HG02970 (cell line): ENCODE measurements around the gene MYOZ3.

Experiments used
- ATAC-seq: cut with Tn5 transposase; IDR thresholded peaks from one replicate; pipeline ENCODE4 v1.9.1; 2021; ENCODE audit warnings: mild to moderate bottlenecking, moderate library complexity, moderate number of reproducible peaks; ENCODE audit not compliant: unreplicated experiment, low FRiP score

MYOZ3 gene, protein sequence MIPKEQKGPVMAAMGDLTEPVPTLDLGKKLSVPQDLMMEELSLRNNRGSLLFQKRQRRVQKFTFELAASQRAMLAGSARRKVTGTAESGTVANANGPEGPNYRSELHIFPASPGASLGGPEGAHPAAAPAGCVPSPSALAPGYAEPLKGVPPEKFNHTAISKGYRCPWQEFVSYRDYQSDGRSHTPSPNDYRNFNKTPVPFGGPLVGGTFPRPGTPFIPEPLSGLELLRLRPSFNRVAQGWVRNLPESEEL

DNA sequence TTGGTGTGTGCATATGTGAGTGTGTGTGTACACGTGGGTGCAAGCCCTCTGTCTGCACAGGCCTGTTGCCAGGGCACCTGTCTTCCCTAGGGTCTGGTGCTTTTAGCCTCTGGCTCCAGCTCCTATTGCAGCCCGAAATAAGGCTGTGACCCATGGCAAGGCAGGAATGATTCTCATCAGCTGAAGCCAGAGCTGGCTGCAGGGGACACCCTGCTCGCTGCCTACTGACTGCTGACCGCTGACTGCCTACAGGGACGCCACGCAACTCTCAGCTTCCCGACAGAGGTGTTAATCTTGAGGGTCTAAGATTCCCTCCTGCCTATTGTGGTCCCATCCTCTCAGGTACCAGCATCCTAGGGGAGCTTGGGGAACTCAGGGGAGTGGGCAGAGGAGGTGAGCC lies at the start of gene MYOZ3:
Gene MYOZ3, plus strand, starts transcription at position 166 of the 400 bp plus-strand sequence. CDS start 1,691 bp downstream, outside the sequence.
- ATAC-seq: no peak

DNA sequence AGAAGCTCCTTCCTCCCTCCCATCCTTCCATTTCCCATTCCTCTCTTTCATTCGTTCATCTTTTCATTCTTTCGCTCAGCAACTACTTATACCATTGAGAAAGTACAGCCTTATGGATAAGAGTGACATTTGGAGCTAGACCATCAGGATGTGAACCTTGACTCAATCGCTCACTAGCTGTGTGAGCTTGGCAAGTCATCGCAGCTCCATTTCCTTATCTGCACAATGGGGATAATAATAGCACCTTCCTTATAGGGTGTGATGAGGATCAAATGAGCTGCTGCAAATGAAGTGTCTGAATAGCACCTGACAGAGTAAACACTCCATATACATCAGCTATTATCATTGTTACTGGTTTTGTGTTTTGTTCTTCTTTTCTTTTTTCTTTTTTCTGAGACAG lies 48.6 kb upstream of the MYOZ3 start:
- ATAC-seq: no peak

DNA sequence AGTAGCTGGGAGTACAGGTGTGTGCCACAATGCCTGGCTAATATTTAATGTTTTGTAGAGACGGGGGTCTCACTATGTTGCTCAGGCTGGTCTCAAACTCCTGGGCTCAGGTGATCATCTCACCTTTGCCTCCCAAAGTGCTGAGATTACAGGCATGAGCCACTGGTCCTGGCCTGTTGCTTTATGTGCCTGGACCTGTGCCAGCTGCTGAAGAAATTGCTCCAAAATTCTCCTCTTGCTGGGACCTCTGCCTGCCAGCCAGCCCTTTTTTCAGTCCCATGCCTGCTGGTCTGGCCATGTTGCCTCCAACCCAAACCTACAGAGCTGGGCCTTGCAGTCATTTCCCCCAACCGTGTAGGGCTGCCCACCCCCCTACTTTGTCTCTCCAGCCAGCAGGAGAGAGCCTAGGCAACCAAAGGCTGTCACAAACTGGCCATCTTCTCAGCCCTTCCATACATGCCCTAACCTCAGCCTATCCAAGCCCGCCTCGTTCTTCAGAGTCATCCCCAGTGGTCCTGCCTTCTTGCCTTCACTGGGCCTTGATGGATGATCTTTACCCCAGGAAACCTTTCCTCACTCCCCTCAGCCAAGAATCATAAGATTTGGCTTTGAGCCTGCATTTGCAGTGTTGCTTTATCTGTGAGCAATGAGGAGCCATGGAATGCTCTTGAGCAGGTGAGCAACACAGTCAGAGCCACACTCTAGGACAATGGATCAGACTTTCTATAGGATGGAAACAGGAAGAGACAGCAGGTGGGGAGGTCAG lies 48.0 kb upstream of the MYOZ3 start:
- ATAC-seq: no peak

DNA sequence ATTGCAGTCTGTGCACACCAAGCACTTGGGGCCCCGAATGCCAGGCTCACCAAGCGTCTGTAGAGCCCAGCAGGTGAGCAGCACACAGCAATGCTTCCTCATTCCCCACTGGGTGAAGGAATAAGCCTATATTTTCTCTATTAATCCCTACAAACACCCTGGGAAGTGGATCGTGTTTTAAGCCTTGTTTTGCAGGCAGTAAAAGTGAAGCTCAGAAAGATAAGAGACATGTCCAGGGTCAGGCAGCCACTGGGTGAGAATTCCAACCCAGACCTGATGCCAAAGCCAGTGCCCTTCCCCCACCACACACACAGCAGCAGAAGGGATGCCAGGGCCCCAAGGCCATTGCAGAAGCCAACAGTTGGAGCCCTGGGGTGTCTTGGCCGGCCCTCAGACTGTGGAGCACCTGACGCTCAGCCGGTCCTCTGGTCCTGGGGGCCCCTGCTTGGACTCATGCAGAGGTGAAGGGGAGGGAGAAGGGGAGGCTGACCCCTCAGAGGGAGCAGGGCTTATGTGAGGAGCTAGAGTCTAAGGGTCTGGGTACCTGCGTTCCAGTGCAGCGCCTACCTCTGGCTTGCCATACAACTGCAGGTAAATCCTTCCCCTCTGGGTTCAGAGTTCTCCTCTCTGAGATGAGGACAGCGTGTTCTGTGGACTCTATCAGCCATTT lies 46.9 kb upstream of the MYOZ3 start:
- ATAC-seq: no peak

DNA sequence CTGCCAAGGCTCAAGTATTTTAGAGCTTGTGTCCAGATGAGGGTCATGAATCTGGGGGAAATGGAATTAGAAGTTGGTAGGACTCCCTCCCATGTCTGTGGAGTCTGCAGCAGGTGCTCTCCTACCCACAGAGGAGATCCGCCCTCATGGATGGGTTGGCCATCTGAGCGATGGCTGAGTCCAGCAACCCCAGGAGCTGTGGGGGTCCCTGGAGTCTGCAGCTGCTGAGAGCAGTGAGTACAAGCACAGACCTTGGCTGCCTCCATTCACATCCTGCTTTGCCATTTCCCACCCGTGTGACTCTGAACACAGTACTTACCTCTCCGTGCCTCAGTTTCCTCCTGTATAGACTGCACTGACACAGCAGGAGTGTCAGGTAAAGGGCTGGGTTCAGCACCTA lies 46.4 kb upstream of the MYOZ3 start:
- no peak for ATAC-seq

DNA sequence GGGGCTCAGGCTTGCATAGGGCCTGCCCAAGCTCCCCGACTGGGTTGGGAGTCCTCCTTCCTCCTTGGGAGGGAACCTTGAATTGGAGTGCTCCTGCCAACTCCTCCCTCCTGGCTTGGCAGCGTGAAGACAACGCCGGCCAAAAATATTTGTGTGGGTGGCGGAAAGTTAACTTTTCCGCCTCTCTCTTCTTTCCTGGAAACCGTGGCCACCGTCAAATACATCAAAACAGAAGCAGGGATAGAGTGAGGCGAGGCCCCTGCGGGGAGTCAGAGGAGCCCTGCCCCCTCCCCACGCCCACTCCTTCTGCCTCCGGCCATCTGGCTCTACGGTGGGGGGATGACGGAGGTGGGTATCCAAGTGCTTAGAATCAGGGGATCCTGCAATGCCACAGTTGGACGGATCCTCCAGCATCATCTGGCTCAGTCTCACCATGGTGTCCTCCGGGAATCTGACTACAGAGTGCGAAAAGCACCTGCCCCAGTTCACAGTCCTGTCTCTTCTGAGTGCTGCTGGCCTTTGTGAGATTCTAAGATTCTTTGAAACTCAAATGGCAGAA lies 45.8 kb upstream of the MYOZ3 start:
- ATAC-seq: no peak

DNA sequence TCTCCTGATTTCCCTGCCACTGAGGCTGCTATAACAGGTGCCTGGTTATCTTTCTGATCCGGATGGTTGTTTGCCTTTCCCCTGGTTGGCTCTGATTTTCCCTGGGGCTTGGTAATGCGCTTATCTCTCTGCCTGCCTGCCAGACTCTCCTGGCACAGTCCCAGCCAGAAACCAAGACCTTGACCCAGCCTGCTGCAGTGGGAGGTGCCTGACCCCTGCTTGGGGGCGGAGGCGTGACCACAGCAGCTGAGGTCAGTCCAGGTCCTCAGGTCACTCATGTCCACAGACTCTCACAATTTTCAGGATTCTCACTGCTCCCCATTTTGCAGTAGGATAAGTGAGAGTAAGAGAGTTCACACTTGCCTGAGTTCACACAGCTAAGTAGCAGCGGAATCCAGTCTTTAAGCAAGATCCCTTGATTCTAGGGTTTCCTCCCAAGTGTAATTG lies 45.0 kb upstream of the MYOZ3 start:
- ATAC-seq: no peak

DNA sequence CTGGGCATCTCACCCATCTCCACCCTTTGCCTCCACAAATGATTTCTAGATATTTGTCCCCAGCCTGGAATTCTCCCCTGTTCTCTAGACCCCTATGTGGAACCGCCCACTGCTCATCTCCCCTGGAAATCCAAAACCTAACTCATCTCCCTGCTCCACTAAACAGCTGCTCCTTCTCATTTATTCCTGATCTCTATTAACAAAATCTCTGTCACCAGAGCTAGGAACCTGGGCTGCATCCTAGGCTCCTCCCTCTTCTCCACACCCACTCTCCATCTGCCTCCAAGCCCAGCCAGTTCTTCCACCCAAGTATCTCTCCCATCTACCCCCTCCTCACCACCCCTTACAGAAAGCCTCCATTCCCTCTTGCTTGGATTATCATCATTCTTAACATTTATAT lies 44.5 kb upstream of the MYOZ3 start:
- ATAC-seq: no peak

DNA sequence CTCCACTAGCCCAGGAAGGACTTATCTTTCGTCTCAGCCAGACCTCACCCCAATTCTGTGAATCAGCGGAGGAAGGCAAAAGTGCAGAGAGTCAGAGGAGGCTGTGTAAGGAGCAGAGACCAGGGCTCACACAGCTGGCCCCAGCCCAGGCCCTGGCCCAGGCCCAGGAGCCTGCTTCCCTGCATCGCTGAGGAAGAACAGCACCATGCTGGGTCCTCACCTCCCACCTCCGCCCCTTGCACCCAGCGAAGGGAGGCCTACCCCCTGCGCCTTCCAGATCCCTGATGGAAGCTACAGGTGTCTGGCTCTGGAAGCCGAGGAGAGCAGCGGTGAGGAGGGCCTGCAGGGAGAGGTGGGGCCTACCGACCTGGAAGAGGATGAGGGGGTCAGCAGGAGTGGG lies 42.9 kb upstream of the MYOZ3 start:
- ATAC-seq: no peak

DNA sequence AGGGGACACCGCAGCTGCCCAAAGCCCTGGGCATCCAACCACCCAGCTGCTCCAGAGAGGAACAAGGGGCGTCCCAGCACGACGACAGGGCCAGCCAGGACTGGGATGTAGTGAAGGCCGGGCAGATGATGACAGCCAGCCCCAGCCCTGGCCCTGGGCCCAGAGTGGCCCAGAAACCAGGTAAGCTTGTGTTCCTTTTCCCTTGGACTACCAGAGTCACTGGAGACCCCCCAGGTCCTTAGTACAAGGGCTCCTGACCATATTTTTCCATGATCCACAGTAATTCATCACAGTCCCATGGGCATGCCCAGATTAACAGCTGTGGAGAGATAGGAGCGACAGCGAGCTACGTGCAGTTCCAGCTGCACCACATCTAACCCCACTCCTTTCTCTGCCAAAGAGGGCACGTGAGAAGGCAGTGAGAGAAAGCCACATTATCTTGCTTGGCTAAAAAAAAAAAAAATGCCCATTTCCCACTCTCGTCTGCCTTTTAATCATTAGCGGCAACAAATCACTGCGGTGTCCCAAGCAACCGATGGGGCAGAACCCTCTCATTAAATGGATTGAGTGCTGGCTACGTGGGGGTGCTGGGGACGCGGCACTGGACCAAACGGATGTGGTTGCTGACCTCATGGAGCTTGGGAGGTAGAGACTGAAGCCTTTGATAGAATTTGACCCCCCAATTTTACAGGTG lies 42.3 kb upstream of the MYOZ3 start:
- no peak for ATAC-seq

DNA sequence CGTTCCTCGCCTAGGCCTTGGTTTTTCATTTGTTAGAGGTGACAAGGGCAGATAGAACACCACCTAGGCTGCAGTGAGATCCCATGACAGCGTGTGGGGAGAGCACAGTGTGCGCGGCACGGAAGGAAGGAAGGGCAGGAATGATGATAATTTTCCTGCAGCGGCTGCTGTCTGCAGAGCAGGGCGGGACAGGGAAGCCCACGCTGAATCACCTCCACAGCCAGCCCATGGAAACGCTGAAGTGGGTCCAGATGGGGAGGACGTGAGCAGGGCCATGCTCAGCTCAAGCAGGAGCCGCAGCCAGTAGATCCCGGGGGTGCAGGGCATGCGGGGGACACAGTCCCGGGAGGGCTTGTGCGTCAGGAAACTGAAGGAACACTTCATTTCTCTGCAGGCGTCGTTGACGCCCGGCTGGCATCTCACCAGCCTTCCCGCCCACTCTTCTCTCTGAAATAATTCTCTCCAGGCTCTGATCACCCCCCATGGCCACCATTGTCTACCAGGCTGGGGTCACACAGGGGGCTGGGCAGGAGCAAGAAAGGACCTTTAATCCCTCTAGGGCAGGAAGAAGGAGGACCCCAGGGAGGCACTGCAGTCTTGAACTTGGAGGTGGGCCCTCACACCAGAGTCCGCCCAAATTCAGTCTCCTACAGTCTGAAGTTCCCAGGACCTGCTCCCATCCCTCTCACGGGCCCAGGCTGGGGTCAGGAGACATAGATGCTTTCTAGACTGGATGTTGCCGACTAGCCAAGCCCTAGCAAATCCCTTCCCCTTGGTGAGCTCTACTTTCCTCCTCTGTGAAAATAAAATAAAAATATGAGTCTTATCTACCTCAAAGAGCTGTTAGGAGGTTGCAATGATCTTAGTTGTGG lies 41.5 kb upstream of the MYOZ3 start:
- no peak for ATAC-seq

DNA sequence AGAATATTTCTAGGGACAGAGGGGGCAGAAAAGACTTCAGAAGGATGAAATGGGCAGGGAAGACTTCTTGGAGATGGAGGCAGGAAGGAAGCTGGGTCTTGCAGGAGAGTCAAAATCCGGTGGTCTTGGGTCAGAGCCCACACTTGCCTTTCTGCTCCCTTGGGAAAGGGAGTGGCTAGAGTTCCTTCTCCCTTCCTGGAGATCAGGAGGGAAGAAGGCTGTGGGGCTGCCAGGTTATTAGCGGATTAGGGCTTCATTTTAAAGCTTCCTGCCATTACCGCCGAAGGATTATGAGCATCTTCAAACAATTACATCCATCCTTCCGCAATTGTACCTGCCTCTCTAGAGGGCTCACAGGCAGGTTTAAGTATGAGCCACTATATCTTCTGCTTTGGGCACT lies 39.8 kb upstream of the MYOZ3 start:
- no peak for ATAC-seq

DNA sequence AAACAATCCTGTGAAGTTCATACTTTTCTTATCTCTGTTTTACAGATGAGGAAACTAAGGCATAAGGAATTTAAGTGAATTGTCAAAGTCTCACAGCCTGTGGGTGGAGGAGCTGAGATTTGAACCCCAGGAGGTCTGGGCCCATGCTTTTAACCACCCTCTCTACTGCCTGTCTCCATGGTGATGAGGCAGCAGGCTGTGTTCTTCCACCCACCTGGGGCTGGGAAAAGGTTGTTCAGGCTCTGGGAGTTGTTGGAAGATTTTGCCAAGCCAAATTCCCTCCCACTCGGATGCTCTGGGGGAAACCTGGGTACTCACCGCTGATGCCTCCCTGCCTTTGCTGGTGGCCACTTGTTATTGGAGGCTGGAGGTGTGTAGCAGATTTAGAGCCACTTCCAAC lies 38.9 kb upstream of the MYOZ3 start:
- ATAC-seq: no peak

DNA sequence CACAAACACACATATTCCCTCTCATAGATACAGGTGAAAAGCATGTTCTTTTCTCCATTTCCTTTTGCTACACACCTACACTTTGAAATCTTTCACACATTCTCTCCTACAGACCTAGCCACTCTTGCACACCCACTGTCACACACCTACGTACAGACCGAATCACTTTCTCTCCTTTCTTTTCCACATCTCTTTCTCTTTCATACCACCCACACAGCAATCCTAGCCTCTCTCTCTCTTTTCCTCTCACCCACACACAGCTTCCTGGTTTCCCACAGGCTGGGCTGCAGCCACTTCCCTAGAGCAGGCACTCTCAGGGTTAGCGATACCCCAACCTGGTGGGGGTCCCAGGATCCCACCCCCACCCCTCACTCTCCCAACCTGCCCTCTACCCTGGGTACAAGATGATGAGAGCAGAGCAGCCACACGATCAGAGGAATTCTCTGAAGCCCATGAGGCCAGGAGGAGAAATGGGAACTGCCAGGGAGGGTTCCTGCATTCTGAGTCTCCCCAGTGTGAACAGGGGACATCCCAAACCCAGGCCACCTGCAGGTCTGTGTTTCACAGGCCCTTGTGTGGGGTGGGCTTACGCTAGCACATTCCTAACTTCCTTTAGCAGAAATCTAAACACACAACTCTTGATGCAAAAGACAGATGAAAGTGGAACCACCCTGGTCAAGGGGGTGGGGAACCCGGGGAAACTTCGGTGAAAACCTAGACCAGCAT lies 37.7 kb upstream of the MYOZ3 start:
- no peak for ATAC-seq

DNA sequence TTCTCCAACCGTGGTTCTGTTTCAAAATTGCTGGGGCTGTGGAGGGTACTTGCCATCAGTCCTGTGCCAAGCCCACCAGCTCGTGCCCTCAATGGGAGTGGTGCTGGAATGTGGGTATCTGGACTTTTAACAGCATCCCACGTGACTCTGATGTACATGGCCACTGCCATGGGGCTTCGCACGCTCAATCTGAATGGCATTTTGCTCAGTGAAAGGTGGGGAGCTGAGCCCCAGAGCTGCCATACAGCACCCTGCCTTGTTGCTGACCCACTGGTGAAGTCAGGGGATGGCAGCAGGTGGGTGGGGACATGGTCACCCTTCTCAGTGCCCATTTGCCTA lies 37.2 kb upstream of the MYOZ3 start:
- ATAC-seq: no peak

DNA sequence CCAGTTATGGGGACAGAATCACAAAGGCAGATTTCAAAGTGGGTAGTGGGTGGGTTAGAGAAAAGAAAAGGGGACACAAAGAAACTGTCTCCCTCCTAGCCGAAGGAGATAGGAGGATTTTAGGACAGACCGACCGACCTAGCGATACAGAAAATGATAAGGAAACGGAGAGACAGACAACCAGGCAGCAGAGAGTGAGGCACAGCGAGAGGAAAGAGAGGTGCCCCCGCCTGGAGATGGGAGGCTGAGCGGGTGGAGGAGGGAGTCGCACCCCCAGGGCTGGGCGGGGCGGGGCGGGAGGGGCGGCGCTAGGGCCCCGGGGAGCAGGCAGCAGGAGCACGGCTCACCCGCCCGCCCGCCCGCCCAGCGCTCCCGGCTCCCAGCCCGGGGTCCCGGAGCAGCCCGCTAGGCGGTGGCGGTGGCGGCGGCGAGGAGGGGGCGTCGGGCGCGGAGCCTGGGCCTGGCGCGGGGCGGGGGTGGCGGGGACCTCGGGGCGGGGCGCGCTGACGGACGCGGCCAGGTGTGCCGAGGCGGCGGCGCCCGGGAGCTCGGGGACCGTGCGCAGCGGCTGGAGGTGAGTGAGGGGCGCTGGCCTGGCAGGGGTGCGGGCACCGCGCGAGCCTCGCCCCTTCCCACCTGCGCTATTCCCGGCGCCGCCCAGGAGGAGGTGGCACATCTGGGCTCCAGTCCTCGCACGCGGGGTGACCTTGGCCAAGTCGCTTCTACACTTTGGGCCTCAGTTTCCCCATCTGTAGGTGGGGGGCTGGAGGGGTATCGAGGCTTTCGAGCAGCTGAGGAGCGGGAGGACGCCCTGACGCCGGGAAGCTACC lies 36.5 kb upstream of the MYOZ3 start:
- no peak for ATAC-seq

DNA sequence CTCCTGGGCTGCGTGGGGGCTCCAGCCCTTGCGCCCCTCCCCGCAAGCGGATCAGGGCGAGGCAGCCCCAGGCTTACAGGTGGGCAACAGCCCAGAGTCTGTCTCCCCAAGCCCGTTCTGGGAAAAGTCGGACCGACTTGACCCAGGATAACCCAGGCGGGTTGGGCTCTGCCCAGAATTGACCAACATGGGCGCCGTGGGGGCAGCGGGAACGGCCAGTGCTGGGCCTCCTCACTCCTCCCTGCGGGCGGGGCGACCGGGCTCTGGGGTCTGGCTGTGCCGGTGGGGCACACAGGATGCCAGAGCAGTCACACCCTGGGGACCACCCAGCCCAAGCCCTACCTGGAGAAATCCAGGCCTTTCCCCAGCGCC lies 35.9 kb upstream of the MYOZ3 start:
- ATAC-seq: no peak
